K562 (cell line): ENCODE measurements around the gene FHIT. TPM values are rescaled to one million over a fixed set of nuclear protein-coding genes. Genes with fewer than 3 reads are reported as not detected.

Source experiments
- ATAC-seq: fragments of 200-7000 bp; cut with Tn5 transposase; 3 replicates; pipeline ENCODE4 v1.9.1; 2020; ENCODE audit warnings: moderate library complexity
- BruUV-seq: library from RNA; stranded (reverse); fragments of 400-500 nt; replicated peaks from 2 replicates; lab custom pipeline; 2021; lab: Mats Ljungman, UMichigan
- CTCF ChIA-PET: fragments of 300-600 bp; formaldehyde crosslinking; extraction: SDS; loops from one replicate; lab custom pipeline; 2021; ENCODE audit warnings: low intra/inter-chr PET ratio; lab: Yijun Ruan, JAX
- POLR2A ChIA-PET: fragments of 300-600, 350-650 bp; sonication (Branson Sonifier 250); formaldehyde crosslinking; extraction: SDS; loops from one replicate; lab custom pipeline; 2021; ENCODE audit warnings: antibody characterized with exemption, inconsistent platforms; lab: Yijun Ruan, JAX
- DNase-seq, 4 experiments: peaks; one replicate each; pipeline versions ENCODE4 v3.0.0 to v3.0.0-alpha.2; 2011 to 2018; ENCODE audit warnings: low spot score in 3 of 4, mixed read lengths in 3 of 4; ENCODE audit errors: extremely low read depth in 1 of 4
- FAIRE-seq: peaks from 2 replicates; lab custom pipeline; 2011; peaks lifted over from hg19 to GRCh38; lab: Jason Lieb, UNC
- H2AFZ ChIP-seq: 2 replicates; pipeline ENCODE4 v1.6.0; 2011; ENCODE audit warnings: low read depth, low read length, control low read depth, inconsistent platforms
- H3K27ac ChIP-seq: fragments of 200-600 bp; 3 replicates; pipeline ENCODE4 v1.8.0; 2011; ENCODE audit warnings: low read depth, mild to moderate bottlenecking, control low read depth, inconsistent platforms, low read length, moderate library complexity, mixed read lengths; ENCODE audit errors: extremely low read depth
- H3K27me3 ChIP-seq, 2 experiments: fragments of 300-600 bp in 1 of 2; 2 replicates in 1 of 2; 3 replicates in 1 of 2; pipeline versions ENCODE4 v1.6.0 to v1.8.0; 2011; ENCODE audit warnings: inconsistent platforms in 2 of 2, low read length in 2 of 2, mild to moderate bottlenecking in 1 of 2, mixed read lengths in 1 of 2, moderate library complexity in 1 of 2; ENCODE audit not compliant: control insufficient read depth in 2 of 2, insufficient read depth in 2 of 2
- H3K36me3 ChIP-seq: fragments of 300-600 bp; 3 replicates; pipeline ENCODE4 v1.8.0; 2011; ENCODE audit warnings: mild to moderate bottlenecking, low read length, inconsistent platforms; ENCODE audit not compliant: control insufficient read depth, insufficient read depth
- H3K4me1 ChIP-seq, 2 experiments: fragments of 200-600 bp in 1 of 2; replicated peaks in 1 of 2; 2 replicates in 1 of 2; 3 replicates in 1 of 2; pipeline versions ENCODE4 v1.5.1 to v1.8.0; 2011; ENCODE audit warnings: inconsistent platforms in 2 of 2, low read length in 2 of 2, mild to moderate bottlenecking in 1 of 2, mixed read lengths in 1 of 2, moderate library complexity in 1 of 2; ENCODE audit not compliant: control insufficient read depth in 2 of 2, insufficient read depth in 2 of 2
- H3K4me2 ChIP-seq: 2 replicates; pipeline ENCODE4 v1.6.1; 2011; ENCODE audit warnings: low read length, control low read depth, inconsistent platforms, mixed read lengths; ENCODE audit not compliant: insufficient read depth
- H3K4me3 ChIP-seq: fragments of 200-600 bp; sonication (generic), shearing (Covaris generic); 2 replicates; pipeline ENCODE4 v1.5.1; 2016; ENCODE audit warnings: control low read depth, inconsistent platforms
- H3K79me2 ChIP-seq: fragments of 200-600 bp; 3 replicates; pipeline ENCODE4 v1.8.0; 2011; ENCODE audit warnings: low read length, inconsistent platforms; ENCODE audit not compliant: control insufficient read depth, insufficient read depth
- H3K9ac ChIP-seq, 2 experiments: 2 replicates each; pipeline versions ENCODE4 v1.6.0 to v1.6.1; 2011; ENCODE audit warnings: low read depth in 2 of 2, low read length in 2 of 2, control low read depth in 1 of 2, inconsistent platforms in 1 of 2, mild to moderate bottlenecking in 1 of 2, mixed read lengths in 1 of 2; ENCODE audit not compliant: insufficient read depth in 1 of 2
- H3K9me1 ChIP-seq: one replicate; pipeline ENCODE4 v1.6.0; 2011; ENCODE audit warnings: inconsistent platforms, mild to moderate bottlenecking, low read length, moderate library complexity; ENCODE audit not compliant: control insufficient read depth, insufficient read depth
- H3K9me3 ChIP-seq: replicated peaks from 2 replicates; pipeline ENCODE4 v1.5.1; 2011; ENCODE audit warnings: low read depth, low read length, inconsistent platforms; ENCODE audit not compliant: control insufficient read depth, insufficient read depth
- H4K20me1 ChIP-seq: replicated peaks from 2 replicates; pipeline ENCODE4 v1.6.1; 2011; ENCODE audit warnings: low read length, inconsistent platforms, mixed read lengths; ENCODE audit not compliant: control insufficient read depth, insufficient read depth
- CREB3L1 ChIP-seq: fragments of 450-650 bp; IDR thresholded peaks from 2 replicates; pipeline ENCODE4 v1.6.1; 2014; ENCODE audit warnings: low read depth, mild to moderate bottlenecking, moderate library complexity, borderline replicate concordance
- FOXK2 ChIP-seq, 2 experiments: fragments of 450-650 bp; IDR thresholded peaks in 1 of 2; conservative IDR thresholded peaks in 1 of 2; 2 replicates each; pipeline ENCODE4 v1.6.1; 2016; ENCODE audit warnings: low read depth in 2 of 2, mild to moderate bottlenecking in 1 of 2
- KDM1A ChIP-seq, 2 experiments: fragments of 450-650 bp; IDR thresholded peaks; 2 replicates each; pipeline ENCODE4 v1.6.1; 2016; ENCODE audit warnings: mild to moderate bottlenecking in 2 of 2
- MCM5 ChIP-seq: fragments of 450-650 bp; IDR thresholded peaks from 2 replicates; pipeline ENCODE4 v1.6.1; 2016; ENCODE audit warnings: low read depth
- MECOM ChIP-seq: fragments of 250-450 bp; sonication (Bioruptor Pico); IDR thresholded peaks from 2 replicates; pipeline ENCODE4 v1.8.0; 2022; ENCODE audit warnings: inconsistent platforms
- NCOA1 ChIP-seq: fragments of 450-650 bp; IDR thresholded peaks from 2 replicates; pipeline ENCODE4 v1.6.1; 2016; ENCODE audit warnings: low read depth
- NR4A1 ChIP-seq, 2 experiments: fragments of 250-450 bp in 1 of 2; fragments of 450-650 bp in 1 of 2; sonication (Bioruptor Pico) in 1 of 2; IDR thresholded peaks; 2 replicates each; pipeline versions ENCODE4 v1.4.0 to v1.6.1; 2016 to 2020; ENCODE audit warnings: mild to moderate bottlenecking in 2 of 2, missing compliant biosample characterization in 1 of 2, missing genetic modification characterization in 1 of 2, moderate library complexity in 1 of 2
- PHTF2 ChIP-seq: fragments of 250-450 bp; sonication (Bioruptor Pico); IDR thresholded peaks from 2 replicates; pipeline ENCODE4 v1.5.0; 2021; ENCODE audit warnings: mild to moderate bottlenecking
- PML ChIP-seq: IDR thresholded peaks from 2 replicates; pipeline ENCODE4 v1.6.1; 2012; ENCODE audit warnings: low read length, inconsistent platforms
- POLR3G ChIP-seq: IDR thresholded peaks from 2 replicates; pipeline ENCODE4 v1.6.1; 2011; ENCODE audit not compliant: insufficient read length, insufficient replicate concordance; ENCODE audit errors: extremely low read depth
- RBM22 ChIP-seq: fragments of 200-400 bp; formaldehyde crosslinking; IDR thresholded peaks from 2 replicates; pipeline ENCODE4 v1.6.1; 2018; ENCODE audit warnings: low read length, low read depth; ENCODE audit not compliant: poor library complexity, severe bottlenecking
- RCOR1 ChIP-seq, 2 experiments: IDR thresholded peaks; 2 replicates each; pipeline ENCODE4 v1.6.1; 2012; ENCODE audit warnings: low read depth in 2 of 2, low read length in 2 of 2, borderline replicate concordance in 1 of 2, improper control_type of control experiment in 1 of 2
- SIRT6 ChIP-seq: IDR thresholded peaks from one replicate; pipeline ENCODE4 v1.6.1; 2012; ENCODE audit warnings: low read depth, mild to moderate bottlenecking, control low read depth, inconsistent platforms, low read length, moderate library complexity
- SNAPC5 ChIP-seq: fragments of 250-450 bp; sonication (Bioruptor Pico); IDR thresholded peaks from 2 replicates; pipeline ENCODE4 v1.8.0; 2021; ENCODE audit warnings: moderate library complexity, mild to moderate bottlenecking, inconsistent platforms
- STAG1 ChIP-seq: sonication (generic); formaldehyde crosslinking; IDR thresholded peaks from 2 replicates; pipeline ENCODE4 v1.5.0; 2020; ENCODE audit warnings: missing genetic modification reagents, borderline replicate concordance
- ZBED1 ChIP-seq: IDR thresholded peaks from 2 replicates; pipeline ENCODE4 v1.6.1; 2014
- ZNF655 ChIP-seq: fragments of 250-450 bp; sonication (Bioruptor Pico); IDR thresholded peaks from 2 replicates; pipeline ENCODE4 v1.5.0; 2021
- ZSCAN29 ChIP-seq: fragments of 450-650 bp; IDR thresholded peaks from 2 replicates; pipeline ENCODE4 v1.6.1; 2017
- WGBS: fragments of 100-300 bp; shearing (Covaris generic); methylation state at CpG from one replicate; pipeline ENCODE4 v1.1.6; 2016; ENCODE audit warnings: low coverage, mixed read lengths; ENCODE audit not compliant: insufficient coverage; ENCODE audit errors: missing lambda C conversion rate; 5-methylcytosine and 5-hydroxymethylcytosine counted together
- in situ Hi-C: fragments of 300-500 bp; cut with MboI; formaldehyde crosslinking; loops from 4 replicates; pipeline ENCODE4 v1.15.0; 2018; ENCODE audit warnings: inconsistent platforms, mixed read lengths
- intact Hi-C: fragments of 100-400 bp; cut with micrococcal nuclease; formaldehyde crosslinking; loops from 2 replicates; pipeline ENCODE4 v1.14.2; 2022
- polyA plus RNA-seq, 8 experiments: library from polyadenylated mRNA; depleted of rRNA in 4 of 8; stranded (reverse) in 5 of 8; unstranded in 3 of 8; fragments of >200 nt; fragmentation: Nextera tagmentation in 2 of 8; fragmentation: Illumina TruSeq in 1 of 8; extraction: Ambion mirVana in 2 of 8; extraction: Trizol in 1 of 8; gene quantifications; 2 replicates each; pipeline versions ENCODE4 v1.2.1 to v1.2.3, GENCODE V29; 2011 to 2014; ENCODE audit warnings: inconsistent platforms in 1 of 8, missing spikeins in 1 of 8
- total RNA-seq, 7 experiments: library from RNA; depleted of rRNA in 6 of 7; stranded (reverse); fragments of >200 nt in 6 of 7; fragmentation: Illumina TruSeq in 2 of 7; extraction: Trizol in 2 of 7; gene quantifications; 2 replicates each; pipeline versions ENCODE4 v1.2.1 to v1.2.3, GENCODE V29; 2011 to 2021; ENCODE audit warnings: low replicate concordance in 1 of 7

The FHIT gene
- total and polyA plus RNA-seq, 9 of the 15 experiments (the other 6 are each of a cell fraction or from before 2014, with no cell fraction given): 1.7 to 9.1 (median 4.3) TPM

GRCh38 chr3:59997583-59997982, 1253.7 kb downstream of the FHIT start:
- ATAC-seq: no peak
- Histone ChIP-seq H4K20me1 (no peaks in the 10 kb centered on the region), H3K9me3 (no peaks in the 10 kb centered on the region), H3K4me1 (no peaks in the 10 kb centered on the region), H2AFZ (no peak overlapping the region), H3K36me3 (no peaks in the 10 kb centered on the region), H3K4me2 (no peak overlapping the region), H3K79me2 (no peaks in the 10 kb centered on the region), H3K4me3 (no peak overlapping the region), H3K27me3 (no peaks in the 10 kb centered on the region), H3K9ac (no peak overlapping the region), H3K9me1 (no peaks in the 10 kb centered on the region), H3K27ac (no peak overlapping the region)
- ChIA-PET CTCF (no interaction called here), POLR2A (no interaction called here)
- FAIRE-seq: no peak
- BruUV-seq: no TSS peak
- WGBS: no CpG with 5 or more reads among the region's 1 CpG
- TF ChIP-seq CREB3L1 (no peak), RBM22 (no peak), RCOR1 (IDR thresholded peaks at IDR 0.05; ENCODE audit: borderline replicate concordance in 1 of 2, low read depth in 2 of 2, low read length in 2 of 2) (no peak), POLR3G (no peak), ZSCAN29 (no peak), PML (no peak), ZNF655 (no peak), STAG1 (CRISPR knock-in tag) (no peak), PHTF2 (CRISPR knock-in tag) (no peak), MCM5 (no peak), NR4A1 (CRISPR knock-in tag; IDR thresholded peaks at IDR 0.05) (no peak), NR4A1 (tag; IDR thresholded peaks at IDR 0.05) (no peak), NCOA1 (no peak), SIRT6 (no peak), MECOM (CRISPR knock-in tag) (no peak), FOXK2 (conservative IDR thresholded peaks at IDR 0.05 in 1 of 2, IDR thresholded peaks at IDR 0.05 in 1 of 2; ENCODE audit: low read depth in 2 of 2) (no peak), ZBED1 (no peak), KDM1A (IDR thresholded peaks at IDR 0.05) (no peak), SNAPC5 (CRISPR knock-in tag) (no peak)
- in situ Hi-C loops: no loop called here
- intact Hi-C loops: no loop called here
- DNase-seq: no peak
